Retina (tissue), 1 donor: ENCODE measurements around the gene NBL1.
A peak's percentile ranks its signal among the peaks of the same experiment; 100 is the strongest.
"Not testable (repeated sequence)": the region's sequence is repeated elsewhere in the genome, so short reads cannot be mapped to it uniquely, and the experiment has no call there.

Experiments
- DNase-seq: peaks from one replicate; pipeline ENCODE4 v3.0.0-alpha.2; 2016

The NBL1 gene

DNA sequence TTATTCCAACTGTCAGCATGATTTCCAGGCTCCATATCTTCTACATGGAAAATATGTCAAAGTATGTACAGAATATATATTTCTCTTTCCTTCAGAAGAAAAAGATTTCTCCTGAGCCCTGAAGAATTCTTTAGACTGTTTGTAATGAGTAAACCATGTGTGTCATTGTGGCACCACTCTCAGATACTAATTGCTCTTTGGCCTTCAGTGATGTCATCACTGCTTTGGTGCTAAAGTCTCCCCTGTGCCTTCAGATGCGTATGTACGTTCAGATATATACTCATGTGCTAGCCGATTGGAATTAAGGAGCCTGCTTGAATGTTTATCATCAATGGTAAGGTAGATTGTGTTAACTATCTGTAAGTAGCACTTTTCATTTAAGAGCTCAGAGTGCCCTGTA is 20.6 kb upstream of the NBL1 start:
- DNase-seq: no peak

DNA sequence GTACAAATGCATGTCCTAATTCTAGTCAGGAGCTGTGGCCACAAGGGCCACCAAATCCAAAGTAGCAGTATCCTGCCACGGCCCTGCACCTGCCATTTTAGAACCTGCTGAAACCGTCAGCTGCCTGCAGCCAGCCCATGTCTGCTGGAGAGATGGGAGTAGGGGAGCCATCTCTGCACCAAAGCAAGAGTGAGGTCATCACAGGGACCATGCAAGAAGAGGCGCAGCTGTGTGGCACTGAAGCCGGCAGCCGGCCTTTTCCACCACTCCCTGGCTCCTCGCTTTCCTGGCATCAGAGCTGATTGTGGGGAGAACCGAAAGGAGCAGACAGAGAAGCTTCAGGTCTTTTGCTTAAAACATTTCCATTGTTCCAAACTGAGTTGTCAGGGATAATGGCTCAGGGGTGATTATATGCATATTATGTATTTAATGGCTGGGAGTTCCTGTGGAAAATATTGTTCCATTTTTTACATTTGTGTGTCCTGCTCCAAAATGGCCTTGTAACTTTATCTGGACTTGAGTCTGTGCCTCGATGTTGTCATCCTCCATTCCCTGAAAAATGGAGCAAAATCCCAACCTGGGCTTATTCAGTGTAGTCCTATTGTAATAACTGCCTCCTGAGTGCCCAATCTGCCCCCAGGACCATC is 18.7 kb upstream of the NBL1 start:
- DNase-seq: no peak

DNA sequence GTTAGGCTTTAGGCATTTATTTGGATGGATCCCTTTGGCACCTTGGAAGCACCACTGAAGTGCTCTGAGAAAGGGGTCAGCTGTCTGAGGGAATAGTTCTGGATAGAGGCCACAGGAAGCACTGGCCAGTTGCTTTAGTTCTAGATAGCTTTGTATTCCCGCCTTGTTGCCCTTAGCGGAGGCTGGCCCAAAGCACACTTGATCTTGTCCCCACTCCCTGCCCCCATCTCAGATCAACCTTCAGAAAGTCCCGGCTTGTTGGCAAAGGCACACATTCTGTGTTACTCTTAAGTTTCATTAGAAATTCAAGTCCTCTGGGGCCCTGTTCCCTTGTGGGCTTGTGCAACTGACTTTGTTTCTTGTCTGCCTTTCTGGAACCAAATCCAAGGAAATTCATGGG is 15.2 kb upstream of the NBL1 start:
- DNase-seq: no peak

DNA sequence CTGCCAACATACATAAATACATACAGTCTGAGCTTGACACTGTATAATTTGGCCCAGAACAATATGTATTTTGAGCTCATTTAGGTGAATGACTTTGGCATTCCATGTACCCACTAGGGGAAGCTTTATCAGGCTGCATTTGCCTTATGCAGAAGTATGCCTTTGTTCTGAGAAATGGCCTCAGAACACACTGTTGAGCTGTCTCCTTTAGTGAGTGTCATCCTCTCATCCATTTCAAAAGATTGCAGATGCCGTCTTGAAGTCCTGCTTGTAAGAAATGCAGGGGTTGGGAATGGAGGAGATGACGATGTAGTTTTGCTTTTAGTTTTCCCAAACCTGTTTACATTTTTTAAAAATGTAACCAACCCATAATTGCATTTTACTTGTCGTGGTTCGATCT is 14.8 kb upstream of the NBL1 start:
- DNase-seq: peak; percentile 48

DNA sequence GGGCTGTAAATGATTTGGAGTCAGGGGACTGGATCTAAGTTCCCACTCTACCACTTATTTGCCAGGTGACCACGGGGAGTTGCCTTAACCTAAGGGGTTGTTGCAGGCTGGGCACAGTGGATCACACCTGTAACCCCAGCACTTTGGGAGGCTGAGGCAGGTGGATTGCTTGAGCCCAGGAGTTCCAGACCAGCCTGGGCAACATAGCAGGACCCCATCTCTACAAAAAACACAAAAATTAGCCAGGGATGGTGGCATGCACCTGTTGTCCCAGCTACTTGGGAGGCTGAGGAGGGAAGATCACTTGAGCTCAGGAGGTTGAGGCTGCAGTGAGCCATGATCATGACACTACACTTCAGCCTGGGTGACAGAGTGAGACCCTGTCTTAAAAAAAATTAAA is 13.9 kb upstream of the NBL1 start:
- DNase-seq: not testable (repeated sequence)

DNA sequence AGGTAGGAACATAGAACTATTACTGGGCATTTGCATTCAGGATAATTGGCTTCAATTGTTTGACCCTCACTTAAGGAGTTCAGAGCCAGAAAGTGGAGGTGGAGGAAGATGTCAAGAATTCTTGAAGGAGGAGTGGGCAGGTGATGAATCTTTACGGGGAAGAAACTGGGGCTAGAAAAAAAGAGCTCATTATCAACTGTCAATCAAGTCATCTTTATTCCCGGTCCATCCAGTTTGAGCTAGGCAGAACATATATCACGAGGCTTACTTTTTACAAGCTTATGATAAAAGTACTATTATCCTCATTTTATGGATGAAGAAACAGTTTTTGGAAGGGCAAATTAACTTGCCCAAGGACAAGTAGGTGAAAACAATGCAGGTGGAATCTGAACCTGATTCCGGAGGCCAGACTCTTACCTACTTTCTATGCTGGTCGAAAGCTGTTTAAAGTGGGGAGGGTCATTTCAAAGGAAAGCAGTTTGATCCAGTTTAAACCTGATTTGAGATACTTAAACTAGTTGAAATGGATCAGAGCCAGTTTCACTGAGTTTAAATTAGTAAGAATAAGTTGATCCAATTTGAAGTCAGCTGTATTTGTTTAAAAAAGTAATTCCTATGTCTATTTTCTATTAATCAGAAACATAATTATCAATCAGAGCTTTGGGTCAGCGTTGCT is 13.3 kb upstream of the NBL1 start:
- DNase-seq: no peak

DNA sequence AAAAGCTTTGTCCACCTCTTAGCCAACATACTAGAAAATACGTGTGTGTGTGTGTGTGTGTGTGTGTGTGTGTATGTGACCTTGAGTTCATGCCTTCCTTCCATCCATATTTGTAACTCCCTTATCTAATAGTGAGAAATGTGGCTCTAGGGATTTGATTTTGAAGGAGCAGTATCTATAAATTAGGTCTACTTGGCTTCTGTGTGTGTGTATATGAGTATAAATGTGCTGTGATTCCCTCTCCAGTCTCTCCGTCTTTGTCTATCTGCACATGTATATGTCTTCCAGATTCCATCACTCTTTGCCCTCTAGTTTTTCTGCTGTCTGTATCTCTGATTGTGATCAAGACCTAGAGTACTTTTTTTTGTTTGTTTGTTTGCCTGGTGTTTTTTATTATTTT is 11.9 kb upstream of the NBL1 start:
- DNase-seq: no peak

DNA sequence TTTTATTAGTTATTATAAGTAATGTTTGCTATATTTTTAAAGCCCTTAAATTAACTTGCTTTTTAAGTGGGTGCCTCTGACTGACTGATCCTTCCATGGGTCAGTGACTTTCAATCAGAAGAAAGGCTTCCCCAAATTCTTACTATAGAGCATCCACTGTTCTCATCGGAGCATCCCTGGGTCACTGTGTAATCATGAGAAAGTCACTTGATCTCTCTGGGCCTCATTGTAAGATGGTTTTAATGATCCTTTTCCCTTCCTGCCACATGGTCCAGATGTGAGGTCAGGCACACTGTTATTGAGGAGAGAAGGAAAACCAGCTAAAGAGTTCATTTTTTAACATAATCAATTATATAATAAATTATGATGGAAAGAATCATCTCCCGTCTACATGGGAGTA is 11.0 kb upstream of the NBL1 start:
- DNase-seq: no peak

DNA sequence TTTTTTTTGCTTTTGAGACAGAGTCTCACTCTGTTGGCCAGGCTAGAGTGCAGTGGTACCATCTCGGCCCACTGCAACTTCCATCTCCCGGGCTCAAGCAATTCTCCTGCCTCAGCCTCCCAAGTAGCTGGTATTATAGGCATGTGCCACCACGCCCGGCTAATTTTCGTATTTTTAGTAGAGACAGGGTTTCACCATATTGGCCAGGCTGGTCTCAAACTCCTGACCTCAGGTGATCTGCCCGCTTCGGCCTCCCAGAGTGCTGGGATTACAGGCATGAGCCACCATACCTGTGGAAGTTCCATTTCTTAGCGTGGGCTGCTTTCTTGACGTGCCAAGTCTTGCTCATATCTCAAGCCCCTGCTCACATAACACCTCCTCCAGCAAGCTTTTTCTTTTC is 9.0 kb upstream of the NBL1 start:
- DNase-seq: not testable (repeated sequence)

DNA sequence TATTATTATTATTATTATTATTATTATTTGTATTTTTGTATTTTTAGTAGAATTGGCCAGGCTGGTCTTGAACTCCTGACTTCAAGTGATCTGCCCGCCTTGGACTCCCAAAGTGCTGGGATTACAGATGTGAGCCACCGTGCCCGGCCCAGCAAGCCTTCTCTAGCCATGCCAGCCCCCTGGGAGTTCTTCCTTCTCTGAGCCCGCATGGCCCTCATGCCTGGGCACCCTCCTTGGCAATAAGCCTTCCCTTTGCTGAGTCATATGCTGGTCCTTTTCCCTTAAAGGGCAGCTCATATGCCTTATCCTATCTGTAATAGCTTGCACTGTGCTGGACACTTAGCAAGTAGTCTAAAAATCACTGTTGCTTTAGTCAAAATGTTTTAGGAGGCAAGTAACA is 8.5 kb upstream of the NBL1 start:
- no peak for DNase-seq

DNA sequence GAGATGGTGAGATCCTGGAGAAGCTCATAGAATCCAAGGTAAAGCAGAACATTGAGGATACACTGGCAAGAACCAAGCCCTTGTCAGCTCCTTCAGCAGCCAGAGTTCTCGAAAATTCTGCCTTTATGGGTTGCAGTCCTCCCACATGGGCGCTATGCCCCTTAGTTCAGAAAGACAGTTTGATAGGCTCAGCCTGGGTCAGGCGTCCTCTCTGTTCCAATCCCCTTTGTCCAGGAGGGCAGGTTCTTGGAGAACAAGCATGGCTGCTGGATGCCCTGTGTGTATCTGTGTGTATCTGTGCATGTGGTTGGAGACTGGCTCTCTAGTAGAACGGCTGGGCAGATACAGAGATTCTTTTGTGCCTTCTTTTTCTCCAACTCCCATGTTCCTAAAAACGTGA is 8.0 kb upstream of the NBL1 start:
- DNase-seq: no peak

DNA sequence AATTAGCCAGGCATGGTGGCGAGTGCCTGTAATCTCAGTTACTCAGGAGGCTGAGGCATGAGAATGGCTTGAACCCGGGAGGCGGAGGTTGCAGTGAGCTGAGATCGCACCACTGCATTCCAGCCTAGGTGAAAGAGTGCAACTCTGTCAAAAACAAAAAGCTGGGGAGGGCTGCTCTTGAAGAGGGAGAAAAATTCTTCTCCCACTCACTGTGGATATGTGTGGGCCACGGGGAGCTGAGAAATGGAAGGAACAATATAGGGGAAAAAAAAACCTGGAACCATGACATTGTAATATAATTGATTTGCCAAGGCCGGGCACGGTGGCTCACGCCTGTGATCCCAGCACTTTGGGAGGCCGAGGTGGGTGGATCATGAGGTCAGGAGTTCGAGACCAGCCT is 7.4 kb upstream of the NBL1 start:
- DNase-seq: not testable (repeated sequence)

DNA sequence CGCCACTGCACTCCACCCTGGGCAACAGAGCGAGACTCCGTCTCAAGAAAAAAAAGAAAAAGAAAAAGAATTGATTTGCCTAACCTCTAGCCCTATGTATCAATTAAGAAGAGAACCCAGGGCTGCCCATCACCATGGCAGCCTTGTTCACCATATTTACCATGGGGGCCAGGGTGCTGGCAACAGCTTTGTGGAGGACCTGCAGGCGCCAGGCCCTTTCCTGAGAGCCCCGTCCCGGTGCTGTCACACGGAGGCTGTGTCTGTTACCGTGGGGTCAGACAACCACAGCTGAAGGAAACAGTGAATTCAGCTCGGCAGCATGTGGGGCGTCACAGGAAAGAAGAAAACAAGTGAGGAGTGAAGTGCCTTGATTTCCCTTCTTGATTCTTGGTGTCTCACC is 6.5 kb upstream of the NBL1 start:
- no peak for DNase-seq

DNA sequence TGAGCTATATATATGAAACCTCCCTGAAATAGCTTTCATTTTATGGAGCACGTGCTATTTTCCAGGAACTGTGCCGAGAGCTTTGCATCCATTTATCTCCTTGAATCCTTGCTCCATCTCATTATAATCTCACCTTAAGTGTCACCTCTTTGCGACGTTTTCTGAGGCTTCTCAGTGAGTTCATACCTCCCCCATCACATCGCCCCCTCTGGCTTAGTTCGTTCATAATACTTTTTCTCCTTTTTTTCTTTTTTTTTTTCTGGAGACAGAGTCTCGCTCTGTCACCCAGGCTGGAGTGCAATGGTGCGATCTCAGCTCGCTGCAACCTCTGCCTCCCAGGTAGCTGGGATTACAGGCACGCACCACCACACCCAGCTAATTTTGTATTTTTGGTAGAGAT is 4.9 kb upstream of the NBL1 start:
- not testable (repeated sequence) for DNase-seq

DNA sequence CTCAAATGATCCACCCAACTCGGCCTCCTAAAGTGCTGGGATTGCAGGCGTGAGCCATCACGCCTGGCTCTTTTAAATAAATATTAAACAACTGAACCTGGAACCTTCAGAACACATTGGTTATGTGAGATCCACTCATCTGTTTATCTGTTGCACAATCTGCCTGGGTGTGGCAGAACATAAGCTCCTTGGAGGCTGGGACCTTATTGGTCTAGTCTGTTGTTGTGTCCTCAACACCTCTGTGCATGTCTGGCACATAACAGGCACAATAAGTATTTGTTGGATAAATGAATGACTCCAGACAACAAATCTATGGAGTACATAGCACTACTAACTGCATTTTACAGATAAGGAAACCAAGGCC is 4.1 kb upstream of the NBL1 start:
- DNase-seq: no peak

DNA sequence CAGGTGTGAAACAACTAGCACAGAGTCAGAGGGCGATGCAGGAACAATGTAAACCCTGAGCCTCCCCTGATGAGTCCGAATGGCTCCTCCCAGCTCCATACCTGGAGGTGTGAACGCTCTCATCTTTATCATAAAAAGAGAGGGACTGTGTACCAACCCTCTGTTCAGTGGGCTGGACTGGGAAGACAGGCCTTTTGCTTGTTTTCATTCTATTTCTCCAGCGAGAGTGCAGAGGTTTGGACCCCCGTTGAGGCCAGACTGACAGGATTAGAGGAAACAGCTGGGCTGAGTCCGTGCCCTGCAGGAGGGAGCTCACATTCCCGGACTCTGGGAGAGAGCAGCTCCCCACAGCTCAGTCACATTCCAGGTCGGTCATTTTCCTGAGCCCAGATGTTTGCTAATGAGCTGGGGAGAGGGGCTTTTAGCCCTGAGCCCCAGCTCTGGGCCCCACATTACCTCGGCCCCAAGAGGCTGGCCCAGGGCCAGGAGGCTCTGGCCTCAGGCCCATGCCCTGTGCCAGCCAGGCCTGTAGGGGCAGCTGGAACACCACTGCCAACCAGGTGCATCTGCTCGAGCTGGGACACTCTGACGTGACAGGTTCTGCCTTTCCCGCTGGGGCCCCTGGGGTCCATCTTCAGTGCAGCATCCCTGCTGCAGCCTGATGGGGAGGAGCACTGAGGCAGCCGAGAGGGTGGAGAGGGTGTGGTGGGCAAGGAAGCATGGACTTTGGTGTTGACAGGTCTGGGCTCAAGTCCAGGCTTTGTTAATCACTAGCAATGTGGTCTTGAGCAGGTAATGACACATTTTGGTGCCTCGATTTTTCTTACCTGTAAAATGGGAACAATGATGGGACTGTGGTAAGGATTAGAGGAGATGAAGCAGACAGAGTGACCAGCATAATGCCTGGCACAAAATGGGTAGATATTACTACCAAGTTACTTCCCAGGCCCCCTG is 3.5 kb upstream of the NBL1 start:
- DNase-seq: peak; percentile 52

DNA sequence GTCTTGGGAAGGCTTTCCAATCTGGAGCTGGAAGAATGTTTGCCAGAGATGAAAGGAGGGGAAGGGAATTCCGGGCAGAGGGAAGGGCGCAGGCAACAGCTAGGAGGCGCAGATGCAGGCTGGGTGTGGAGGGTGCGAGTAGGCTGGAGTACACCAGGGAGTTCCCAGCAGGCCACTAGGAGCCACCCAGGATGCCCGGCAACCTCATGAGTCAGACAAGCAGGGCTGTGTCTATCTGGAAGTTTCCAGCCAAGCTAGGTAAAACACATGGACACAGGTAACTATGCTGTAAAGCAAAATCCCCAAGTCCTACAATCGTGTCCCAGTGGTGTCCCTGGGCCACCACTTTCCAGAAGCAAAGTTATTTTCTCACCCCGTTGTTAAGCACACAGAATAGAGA is 990 bp upstream of the NBL1 start:
- DNase-seq: no peak

DNA sequence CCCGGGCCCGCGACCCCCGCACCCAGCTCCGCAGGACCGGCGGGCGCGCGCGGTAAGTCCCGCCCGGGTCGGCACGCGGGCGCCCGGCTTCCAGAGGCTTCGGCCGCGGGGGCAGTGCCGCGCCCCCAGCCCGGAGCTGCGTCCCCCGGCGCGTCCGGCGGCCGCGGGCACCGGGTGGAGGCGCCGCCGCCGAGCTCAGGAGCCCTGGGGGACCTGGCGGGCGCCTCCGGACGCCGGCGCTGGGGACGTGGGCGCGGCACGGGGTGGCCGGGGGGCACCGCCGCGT is 227 bp downstream of the NBL1 start:
- DNase-seq: no peak

DNA sequence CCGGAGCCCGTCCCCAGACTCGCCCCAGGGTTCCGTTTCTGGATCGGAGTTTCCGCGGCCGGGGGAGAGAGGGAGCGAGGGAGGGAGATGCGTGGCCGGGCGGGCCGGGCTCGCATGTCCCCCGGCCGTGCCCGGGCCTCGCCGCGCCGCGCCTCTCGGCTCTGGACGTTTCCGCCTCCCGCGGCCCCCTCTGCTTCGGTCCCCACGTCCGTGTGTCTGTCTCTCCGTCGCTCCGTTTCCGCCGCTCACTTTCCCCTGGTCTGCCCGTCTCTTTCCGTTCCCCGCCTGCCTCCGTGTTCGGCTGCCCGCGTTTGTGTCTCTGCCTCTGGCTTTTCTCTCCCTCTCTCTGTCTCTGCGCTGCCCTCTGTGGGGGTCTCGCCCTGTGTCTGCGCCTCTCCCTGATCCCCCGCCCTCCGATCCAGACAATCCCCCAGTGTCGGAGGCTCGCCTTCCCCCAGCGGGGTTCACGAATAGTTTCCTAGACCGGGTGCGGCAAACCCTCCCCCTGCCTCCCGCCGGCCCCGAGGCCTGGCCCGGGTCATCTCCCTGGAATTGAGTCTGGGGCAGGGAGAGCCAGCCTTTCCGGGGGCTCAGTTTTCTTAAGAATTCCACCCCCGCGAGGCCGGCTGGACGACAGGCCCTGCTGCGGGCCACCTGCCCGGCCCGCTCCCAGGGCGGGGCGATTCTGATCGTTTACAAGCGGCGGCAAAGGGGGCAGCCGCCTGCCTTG is 735 bp downstream of the NBL1 start:
- peak; percentile 85 for DNase-seq

DNA sequence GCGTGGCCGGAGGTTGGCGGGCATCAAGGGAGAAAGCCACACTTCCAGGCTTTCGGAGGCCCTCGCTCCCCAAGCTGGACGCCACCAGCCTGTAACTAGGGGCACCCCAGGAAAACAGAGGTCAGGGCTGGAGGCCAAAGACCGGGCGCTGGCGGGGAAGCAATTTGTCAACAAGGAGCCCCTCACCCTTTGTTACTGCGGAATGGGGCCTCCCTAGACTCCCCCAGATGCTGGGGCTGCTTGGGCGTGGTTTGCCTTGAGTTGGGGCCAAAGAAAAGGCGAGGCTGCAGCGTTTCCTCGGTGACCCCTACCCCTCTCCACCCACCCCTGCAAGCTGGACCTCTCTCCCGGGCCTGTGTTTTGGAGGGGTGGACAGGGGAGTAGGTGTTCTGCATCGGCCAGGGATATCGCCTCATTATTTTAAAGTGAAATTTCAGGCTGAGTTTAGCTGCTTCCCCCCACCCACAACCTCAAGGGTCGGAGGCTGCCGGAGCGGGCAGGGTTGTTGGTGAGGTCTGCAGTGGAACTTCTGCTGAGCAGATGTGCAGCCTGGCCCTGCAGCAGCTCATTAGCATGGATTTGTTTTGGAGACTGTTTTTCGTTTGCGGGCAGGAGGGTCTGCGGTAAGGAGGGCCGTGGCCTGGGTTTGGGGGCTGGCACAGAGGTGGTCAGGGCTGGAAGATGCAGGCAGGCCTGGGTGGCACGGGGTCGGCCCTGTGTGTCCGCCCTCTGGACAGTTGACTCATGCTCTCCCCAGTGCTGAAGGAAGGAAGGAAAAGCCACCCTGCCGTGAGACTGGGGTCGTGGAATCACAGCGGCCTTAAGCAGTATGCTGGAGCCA is 1.5 kb downstream of the NBL1 start:
- DNase-seq: peak; percentile 55

DNA sequence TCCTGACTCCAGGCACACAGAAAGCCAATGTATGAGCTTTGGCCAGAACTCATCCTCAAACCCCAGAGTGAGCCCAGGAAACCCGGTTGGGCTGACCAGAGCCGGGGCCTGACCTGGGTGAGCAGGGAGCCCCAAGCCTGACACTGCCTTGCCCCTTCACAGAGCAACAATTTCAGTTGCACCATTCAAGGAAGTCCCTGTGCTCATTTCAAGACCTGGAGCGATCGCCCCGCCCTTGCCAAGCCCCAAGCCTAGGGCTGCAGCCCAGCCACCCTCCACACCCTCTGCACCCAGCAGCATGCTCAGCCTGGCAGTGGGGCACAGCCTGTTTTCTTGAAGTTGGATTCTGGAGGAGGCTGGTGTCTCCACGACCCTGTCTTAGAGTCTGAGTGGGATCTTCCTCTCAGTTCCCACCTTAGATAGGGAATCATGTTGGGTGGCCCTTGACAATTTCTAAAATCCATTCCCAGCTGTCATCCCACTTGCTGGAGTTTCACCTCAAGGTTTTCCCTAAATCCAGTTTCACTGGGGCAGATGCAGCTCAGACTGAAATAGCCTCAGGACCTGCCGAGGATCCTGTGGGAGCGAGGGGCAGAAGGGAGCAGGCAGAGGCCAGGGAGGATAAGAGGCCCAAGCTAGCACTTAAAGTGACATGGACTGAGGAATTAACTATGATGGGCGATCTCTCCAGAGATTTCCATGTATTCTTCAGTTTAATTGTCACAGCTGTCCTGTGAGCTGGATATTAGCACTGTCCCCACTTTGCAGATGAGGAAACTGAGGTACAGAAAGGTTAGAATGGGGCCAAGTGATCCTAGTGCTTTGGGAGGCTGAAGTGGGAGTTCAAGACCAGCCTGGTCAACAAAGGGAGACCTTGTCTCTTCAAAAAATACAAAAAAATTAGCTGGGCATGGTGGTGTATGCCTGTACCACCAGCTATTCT is 2.5 kb downstream of the NBL1 start:
- DNase-seq: no peak
